IMR-90 (cell line): ENCODE data around the gene SEL1L2. TPM values are rescaled to one million over a fixed set of nuclear protein-coding genes. Genes with fewer than 3 reads are reported as not detected.

Source experiments
- ATAC-seq: fragments of 200-7000 bp; cut with Tn5 transposase; 2 replicates; pipeline ENCODE4 v1.9.1; 2020; ENCODE audit warnings: low read depth, mild to moderate bottlenecking, moderate library complexity
- BruUV-seq: library from RNA; stranded (reverse); fragments of 400-500 nt; replicated peaks from 2 replicates; lab custom pipeline; 2021; lab: Mats Ljungman, UMichigan
- CTCF ChIA-PET: fragments of 300-600 bp; formaldehyde crosslinking; extraction: SDS; loops from one replicate; lab custom pipeline; 2021; ENCODE audit warnings: antibody characterized with exemption; lab: Yijun Ruan, JAX
- POLR2A ChIA-PET: fragments of 300-600 bp; sonication (Branson Sonifier 250); formaldehyde crosslinking; loops from one replicate; lab custom pipeline; 2022; ENCODE audit warnings: antibody characterized with exemption; ENCODE audit not compliant: unreplicated experiment; lab: Charles Lee
- DNase-seq: peaks from one replicate; pipeline ENCODE4 v3.0.0; 2013
- H2AFZ ChIP-seq: replicated peaks from 2 replicates; pipeline ENCODE3; 2013; ENCODE audit warnings: low read length, mild to moderate bottlenecking; ENCODE audit not compliant: poor library complexity
- H2AK5ac ChIP-seq: 2 replicates; pipeline ENCODE4 v1.6.1; 2013; ENCODE audit warnings: low read depth, low read length, inconsistent platforms
- H2AK9ac ChIP-seq: replicated peaks from 2 replicates; pipeline ENCODE3; 2013; ENCODE audit warnings: mild to moderate bottlenecking, low read depth, low read length, moderate library complexity; ENCODE audit not compliant: poor library complexity
- H2BK120ac ChIP-seq: 2 replicates; pipeline ENCODE4 v1.6.1; 2013; ENCODE audit warnings: low read depth, low read length, inconsistent platforms
- H2BK15ac ChIP-seq: 3 replicates; pipeline ENCODE4 v1.6.1; 2013; ENCODE audit warnings: low read depth, low read length, inconsistent platforms
- H2BK20ac ChIP-seq: 2 replicates; pipeline ENCODE4 v1.6.1; 2013; ENCODE audit warnings: low read depth, mild to moderate bottlenecking, inconsistent platforms, low read length, moderate library complexity
- H2BK5ac ChIP-seq: 2 replicates; pipeline ENCODE4 v1.6.1; 2013; ENCODE audit warnings: mild to moderate bottlenecking, low read depth, low read length, inconsistent platforms; ENCODE audit not compliant: poor library complexity, severe bottlenecking
- H3K14ac ChIP-seq: replicated peaks from 2 replicates; pipeline ENCODE4 v1.6.1; 2013; ENCODE audit warnings: low read depth, low read length, inconsistent platforms
- H3K18ac ChIP-seq: 2 replicates; pipeline ENCODE4 v1.6.1; 2013; ENCODE audit warnings: low read depth, low read length, control low read depth
- H3K23ac ChIP-seq: 2 replicates; pipeline ENCODE4 v1.6.1; 2013; ENCODE audit warnings: low read depth, low read length, inconsistent platforms
- H3K27ac ChIP-seq: 2 replicates; pipeline ENCODE4 v1.5.1; 2013; ENCODE audit warnings: mild to moderate bottlenecking, control low read depth, low read length; ENCODE audit not compliant: insufficient read depth
- H3K27me3 ChIP-seq: 2 replicates; pipeline ENCODE4 v1.6.1; 2013; ENCODE audit warnings: low read length; ENCODE audit not compliant: control insufficient read depth, insufficient read depth
- H3K36me3 ChIP-seq: 2 replicates; pipeline ENCODE4 v1.6.1; 2013; ENCODE audit warnings: low read length, mixed read lengths; ENCODE audit not compliant: control insufficient read depth, insufficient read depth
- H3K4ac ChIP-seq: 2 replicates; pipeline ENCODE4 v1.6.1; 2013; ENCODE audit warnings: low read depth, low read length, inconsistent platforms
- H3K4me1 ChIP-seq: 2 replicates; pipeline ENCODE4 v1.6.1; 2013; ENCODE audit warnings: low read length, mixed read lengths; ENCODE audit not compliant: control insufficient read depth, insufficient read depth
- H3K4me2 ChIP-seq: 2 replicates; pipeline ENCODE4 v1.6.1; 2013; ENCODE audit warnings: low read depth, mild to moderate bottlenecking, control low read depth, low read length, moderate library complexity
- H3K4me3 ChIP-seq: 2 replicates; pipeline ENCODE4 v1.5.1; 2013; ENCODE audit warnings: low read depth, mild to moderate bottlenecking, control low read depth, low read length, moderate library complexity; ENCODE audit not compliant: insufficient read depth
- H3K56ac ChIP-seq: 2 replicates; pipeline ENCODE4 v1.6.1; 2013; ENCODE audit warnings: low read length, inconsistent platforms; ENCODE audit not compliant: insufficient read depth; ENCODE audit errors: extremely low read depth
- H3K79me1 ChIP-seq, 2 experiments: 2 replicates each; pipeline ENCODE4 v1.6.1; 2013; ENCODE audit warnings: low read length in 2 of 2, inconsistent platforms in 1 of 2, low read depth in 1 of 2
- H3K9ac ChIP-seq: 2 replicates; pipeline ENCODE4 v1.6.1; 2013; ENCODE audit warnings: low read depth, low read length, control low read depth
- H3K9me1 ChIP-seq: 2 replicates; pipeline ENCODE4 v1.6.1; 2013; ENCODE audit warnings: low read length, inconsistent platforms; ENCODE audit not compliant: insufficient read depth
- H3K9me3 ChIP-seq: 2 replicates; pipeline ENCODE4 v1.6.1; 2013; ENCODE audit warnings: low read length; ENCODE audit not compliant: control insufficient read depth, insufficient read depth
- H4K20me1 ChIP-seq: 2 replicates; pipeline ENCODE4 v1.6.1; 2013; ENCODE audit warnings: low read length, inconsistent platforms; ENCODE audit not compliant: insufficient read depth
- H4K5ac ChIP-seq: 2 replicates; pipeline ENCODE4 v1.6.1; 2013; ENCODE audit warnings: mild to moderate bottlenecking, low read depth, low read length, control low read depth
- H4K8ac ChIP-seq, 2 experiments: 2 replicates each; pipeline ENCODE4 v1.6.1; 2013; ENCODE audit warnings: low read depth in 2 of 2, low read length in 2 of 2, control low read depth in 1 of 2, inconsistent platforms in 1 of 2
- H4K91ac ChIP-seq: 2 replicates; pipeline ENCODE4 v1.6.1; 2013; ENCODE audit warnings: low read depth, low read length, inconsistent platforms; ENCODE audit not compliant: insufficient read depth
- BHLHE40 ChIP-seq: fragments of 150-350 bp; IDR thresholded peaks from 2 replicates; pipeline ENCODE4 v1.6.1; 2016; ENCODE audit warnings: mild to moderate bottlenecking, low read depth, low read length
- CEBPB ChIP-seq: IDR thresholded peaks from 2 replicates; pipeline ENCODE4 v1.6.1; 2012; ENCODE audit warnings: low read depth, low read length, improper control_type of control experiment
- CHD1 ChIP-seq: IDR thresholded peaks from 2 replicates; pipeline ENCODE4 v1.6.1; 2012; ENCODE audit warnings: low read depth, low read length, improper control_type of control experiment
- FOS ChIP-seq: fragments of 150-350 bp; IDR thresholded peaks from 2 replicates; pipeline ENCODE4 v1.6.1; 2016; ENCODE audit warnings: low read depth, low read length
- MAFK ChIP-seq: IDR thresholded peaks from 2 replicates; pipeline ENCODE4 v1.6.1; 2012; ENCODE audit warnings: low read depth, low read length, improper control_type of control experiment
- MAZ ChIP-seq: IDR thresholded peaks from 2 replicates; pipeline ENCODE4 v1.6.1; 2012; ENCODE audit warnings: low read depth, mild to moderate bottlenecking, low read length, improper control_type of control experiment, moderate library complexity, borderline replicate concordance
- MXI1 ChIP-seq: IDR thresholded peaks from 2 replicates; pipeline ENCODE4 v1.6.1; 2012; ENCODE audit warnings: low read depth, mild to moderate bottlenecking, low read length, moderate library complexity, borderline replicate concordance
- NFE2L2 ChIP-seq: fragments of 150-350 bp; IDR thresholded peaks from 2 replicates; pipeline ENCODE4 v1.6.1; 2016; ENCODE audit warnings: low read depth, mild to moderate bottlenecking, low read length
- POLR2A ChIP-seq: IDR thresholded peaks from 2 replicates; pipeline ENCODE4 v1.6.1; 2012; ENCODE audit warnings: mild to moderate bottlenecking, low read depth, low read length
- RAD21 ChIP-seq: IDR thresholded peaks from 2 replicates; pipeline ENCODE4 v1.6.1; 2012; ENCODE audit warnings: low read length, improper control_type of control experiment
- RCOR1 ChIP-seq: IDR thresholded peaks from 2 replicates; pipeline ENCODE4 v1.6.1; 2012; ENCODE audit warnings: mild to moderate bottlenecking, low read length, improper control_type of control experiment; ENCODE audit not compliant: insufficient replicate concordance
- RFX5 ChIP-seq: IDR thresholded peaks from 2 replicates; pipeline ENCODE4 v1.8.0; 2012; ENCODE audit warnings: low read depth, mild to moderate bottlenecking, low read length, moderate library complexity
- SMC3 ChIP-seq: fragments of 150-350 bp; IDR thresholded peaks from 2 replicates; pipeline ENCODE4 v1.6.1; 2016; ENCODE audit warnings: low read depth, mild to moderate bottlenecking, antibody characterized with exemption, low read length, moderate library complexity
- WGBS, 2 experiments: methylation state at CpG; one replicate each; pipeline versions ENCODE4 v1.1.5 to v1.1.7; 2013; ENCODE audit warnings: missing lambda C conversion rate in 2 of 2; ENCODE audit not compliant: insufficient read length in 1 of 2; ENCODE audit errors: extremely low coverage in 2 of 2; 5-methylcytosine and 5-hydroxymethylcytosine counted together
- dilution Hi-C: fragments of 300-500 bp; cut with HindIII; formaldehyde crosslinking; loops from one replicate; pipeline ENCODE4 v1.14.3; 2018; ENCODE audit warnings: low sequenced_read_pairs; ENCODE audit not compliant: unreplicated experiment
- in situ Hi-C: fragments of 300-500 bp; cut with MboI; formaldehyde crosslinking; loops from 3 replicates; pipeline ENCODE4 v1.14.3; 2019; ENCODE audit warnings: low sequenced_read_pairs, inconsistent platforms, mixed read lengths
- intact Hi-C: fragments of 100-400 bp; cut with micrococcal nuclease; formaldehyde crosslinking; loops from 2 replicates; pipeline ENCODE4 v1.10.0; 2022
- polyA plus RNA-seq, 3 experiments: library from polyadenylated mRNA; depleted of rRNA; stranded (reverse); fragments of >200 nt; gene quantifications; 2 replicates each; pipeline ENCODE4 v1.2.3, GENCODE V29; 2012; ENCODE audit warnings: low replicate concordance in 1 of 3
- total RNA-seq: library from RNA; depleted of rRNA; stranded (reverse); fragments of >200 nt; gene quantifications from 2 replicates; pipeline ENCODE4 v1.2.3, GENCODE V29; 2012
- TF ChIP-seq, protein P1 (sequence below): fragments of 150-350 bp; IDR thresholded peaks from 2 replicates; pipeline ENCODE4 v1.6.1; 2017; ENCODE audit warnings: mild to moderate bottlenecking, antibody characterized with exemption, low read length, low read depth
- TF ChIP-seq, protein P2 (sequence below): fragments of 150-350 bp; IDR thresholded peaks from 2 replicates; pipeline ENCODE4 v1.6.1; 2016; ENCODE audit warnings: low read depth, mild to moderate bottlenecking, low read length, moderate library complexity, borderline replicate concordance
- TF ChIP-seq, protein P3 (sequence below): conservative IDR thresholded peaks from 2 replicates; pipeline ENCODE4 v1.5.1; 2012; ENCODE audit warnings: mild to moderate bottlenecking, low read depth, low read length, improper control_type of control experiment

Gene SEL1L2
- total and polyA plus RNA-seq, 2 of the 4 experiments (the other 2 are of a cell fraction) = not detected

DNA sequence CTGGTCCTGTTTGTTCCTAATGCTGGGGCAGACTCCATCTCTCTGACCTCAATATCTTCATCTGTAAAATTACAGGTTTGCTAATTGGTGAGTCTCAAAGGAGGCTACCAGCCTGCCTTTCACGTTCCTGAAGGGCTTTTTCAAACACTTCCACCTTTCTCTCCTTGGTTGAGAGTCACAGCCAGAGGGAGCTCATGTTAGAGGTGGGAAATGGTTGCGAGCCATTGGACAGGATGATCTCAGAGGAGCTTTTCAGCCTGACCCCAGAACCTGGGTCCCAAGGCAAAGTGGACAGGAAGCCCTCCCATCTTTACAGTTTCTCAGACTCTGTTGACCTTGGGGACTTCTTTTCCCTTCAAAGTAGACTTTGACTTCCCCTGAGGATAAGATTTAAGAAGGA lies 168.0 kb downstream of the SEL1L2 start:
- H2BK120ac ChIP-seq = no peak overlapping the region
- CTCF ChIA-PET = no interaction called here
- H2AK9ac ChIP-seq = no peak overlapping the region
- no peaks in the 10 kb centered on the region for H4K20me1 ChIP-seq
- no peak overlapping the region for H3K4me3 ChIP-seq
- H3K4ac ChIP-seq = no peak overlapping the region
- intact Hi-C loops = no loop called here
- H3K27me3 ChIP-seq = peaks cover 2% of the 10 kb centered on the region
- H3K9me1 ChIP-seq = no peaks in the 10 kb centered on the region
- no peak overlapping the region for H4K5ac ChIP-seq
- dilution Hi-C loops = no loop called here
- no peak overlapping the region for H2BK20ac ChIP-seq
- no peaks in the 10 kb centered on the region for H3K9me3 ChIP-seq
- no peak overlapping the region for H3K4me2 ChIP-seq
- H3K79me1 ChIP-seq = no peaks in the 10 kb centered on the region
- H2BK5ac ChIP-seq = no peak overlapping the region
- no peak overlapping the region for H3K27ac ChIP-seq
- no peak overlapping the region for H2BK15ac ChIP-seq
- POLR2A ChIA-PET = no interaction called here
- no peak overlapping the region for H2AFZ ChIP-seq
- H3K18ac ChIP-seq = no peak overlapping the region
- no peak overlapping the region for H4K91ac ChIP-seq
- H4K8ac ChIP-seq = no peak overlapping the region
- no CpG with 5 or more reads among the region's 2 CpGs for WGBS, 2 experiments
- peaks cover 7% of the 10 kb centered on the region for H3K36me3 ChIP-seq
- no peak overlapping the region for H2AK5ac ChIP-seq
- no peak overlapping the region for H3K56ac ChIP-seq
- no peak overlapping the region for H3K14ac ChIP-seq
- ATAC-seq (no peak), DNase-seq (no peak)
- in situ Hi-C loops = loop anchor here (5.0 kb wide), 1 partner anchor 240 kb away; no protein-coding TSS in a partner anchor
- no TSS peak for BruUV-seq
- H3K4me1 ChIP-seq = no peaks in the 10 kb centered on the region
- no peak overlapping the region for H3K23ac ChIP-seq
- TF ChIP-seq CHD1 (no peak), RFX5 (no peak), MAZ (no peak), MAFK (no peak), RCOR1 (no peak), CEBPB (no peak), RAD21 (no peak), POLR2A (no peak), MXI1 (no peak), BHLHE40 (no peak), FOS (no peak), NFE2L2 (no peak), SMC3 (no peak)
- TF ChIP-seq, protein P1, sequence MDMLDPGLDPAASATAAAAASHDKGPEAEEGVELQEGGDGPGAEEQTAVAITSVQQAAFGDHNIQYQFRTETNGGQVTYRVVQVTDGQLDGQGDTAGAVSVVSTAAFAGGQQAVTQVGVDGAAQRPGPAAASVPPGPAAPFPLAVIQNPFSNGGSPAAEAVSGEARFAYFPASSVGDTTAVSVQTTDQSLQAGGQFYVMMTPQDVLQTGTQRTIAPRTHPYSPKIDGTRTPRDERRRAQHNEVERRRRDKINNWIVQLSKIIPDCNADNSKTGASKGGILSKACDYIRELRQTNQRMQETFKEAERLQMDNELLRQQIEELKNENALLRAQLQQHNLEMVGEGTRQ = no peak
- TF ChIP-seq, protein P2, sequence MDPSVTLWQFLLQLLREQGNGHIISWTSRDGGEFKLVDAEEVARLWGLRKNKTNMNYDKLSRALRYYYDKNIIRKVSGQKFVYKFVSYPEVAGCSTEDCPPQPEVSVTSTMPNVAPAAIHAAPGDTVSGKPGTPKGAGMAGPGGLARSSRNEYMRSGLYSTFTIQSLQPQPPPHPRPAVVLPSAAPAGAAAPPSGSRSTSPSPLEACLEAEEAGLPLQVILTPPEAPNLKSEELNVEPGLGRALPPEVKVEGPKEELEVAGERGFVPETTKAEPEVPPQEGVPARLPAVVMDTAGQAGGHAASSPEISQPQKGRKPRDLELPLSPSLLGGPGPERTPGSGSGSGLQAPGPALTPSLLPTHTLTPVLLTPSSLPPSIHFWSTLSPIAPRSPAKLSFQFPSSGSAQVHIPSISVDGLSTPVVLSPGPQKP = no peak
- TF ChIP-seq, protein P3, sequence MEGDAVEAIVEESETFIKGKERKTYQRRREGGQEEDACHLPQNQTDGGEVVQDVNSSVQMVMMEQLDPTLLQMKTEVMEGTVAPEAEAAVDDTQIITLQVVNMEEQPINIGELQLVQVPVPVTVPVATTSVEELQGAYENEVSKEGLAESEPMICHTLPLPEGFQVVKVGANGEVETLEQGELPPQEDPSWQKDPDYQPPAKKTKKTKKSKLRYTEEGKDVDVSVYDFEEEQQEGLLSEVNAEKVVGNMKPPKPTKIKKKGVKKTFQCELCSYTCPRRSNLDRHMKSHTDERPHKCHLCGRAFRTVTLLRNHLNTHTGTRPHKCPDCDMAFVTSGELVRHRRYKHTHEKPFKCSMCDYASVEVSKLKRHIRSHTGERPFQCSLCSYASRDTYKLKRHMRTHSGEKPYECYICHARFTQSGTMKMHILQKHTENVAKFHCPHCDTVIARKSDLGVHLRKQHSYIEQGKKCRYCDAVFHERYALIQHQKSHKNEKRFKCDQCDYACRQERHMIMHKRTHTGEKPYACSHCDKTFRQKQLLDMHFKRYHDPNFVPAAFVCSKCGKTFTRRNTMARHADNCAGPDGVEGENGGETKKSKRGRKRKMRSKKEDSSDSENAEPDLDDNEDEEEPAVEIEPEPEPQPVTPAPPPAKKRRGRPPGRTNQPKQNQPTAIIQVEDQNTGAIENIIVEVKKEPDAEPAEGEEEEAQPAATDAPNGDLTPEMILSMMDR = no peak
- H3K9ac ChIP-seq = no peak overlapping the region
